HG03571 (cell line): Measurements from ENCODE around the gene RCAN2.
A peak's percentile ranks its signal among the peaks of the same experiment; 100 is the strongest.
"Not testable (repeated sequence)": the region's sequence is repeated elsewhere in the genome, so short reads cannot be mapped to it uniquely, and the experiment has no call there.

Source experiments
- ATAC-seq: cut with Tn5 transposase; IDR thresholded peaks from one replicate; pipeline ENCODE4 v1.9.1; 2021; ENCODE audit not compliant: unreplicated experiment

Gene RCAN2

GRCh38 chr6:46338131-46338530, 153.1 kb downstream of the RCAN2 start:
- ATAC-seq = peak; percentile 87

- no peak for ATAC-seq
These were observed 156.8 kb downstream of the RCAN2 start for GRCh38 chr6:46334442-46334841.

- ATAC-seq = no peak
These were observed 157.8 kb downstream of the RCAN2 start for GRCh38 chr6:46333481-46333880.

GRCh38 chr6:46332448-46332847, 158.8 kb downstream of the RCAN2 start:
- not testable (repeated sequence) for ATAC-seq

GRCh38 chr6:46331461-46331860, 159.8 kb downstream of the RCAN2 start:
- ATAC-seq = no peak

GRCh38 chr6:46329568-46329967, 161.7 kb downstream of the RCAN2 start:
- ATAC-seq = no peak

GRCh38 chr6:46327779-46328178, 163.5 kb downstream of the RCAN2 start:
- no peak for ATAC-seq

GRCh38 chr6:46325561-46326530, 165.4 kb downstream of the RCAN2 start:
- no peak for ATAC-seq

GRCh38 chr6:46324706-46325105, 166.5 kb downstream of the RCAN2 start:
- no peak for ATAC-seq

- no peak for ATAC-seq
These were observed 167.2 kb downstream of the RCAN2 start for GRCh38 chr6:46323966-46324622.

GRCh38 chr6:46323312-46323965, 167.8 kb downstream of the RCAN2 start:
- ATAC-seq = no peak

- no peak for ATAC-seq
These were observed 170.7 kb downstream of the RCAN2 start for GRCh38 chr6:46320505-46320904.

- ATAC-seq = no peak
These were observed 175.7 kb downstream of the RCAN2 start for GRCh38 chr6:46315589-46315988.

- no peak for ATAC-seq
These were observed 178.6 kb downstream of the RCAN2 start for GRCh38 chr6:46312654-46313053.

- ATAC-seq = no peak
These were observed 181.1 kb downstream of the RCAN2 start for GRCh38 chr6:46310196-46310595.

GRCh38 chr6:46306431-46306830, 184.8 kb downstream of the RCAN2 start:
- ATAC-seq = no peak

GRCh38 chr6:46305833-46306232, 185.4 kb downstream of the RCAN2 start:
- ATAC-seq = no peak

- no peak for ATAC-seq
These were observed 186.0 kb downstream of the RCAN2 start for GRCh38 chr6:46305236-46305635.

- ATAC-seq = no peak
These were observed 188.4 kb downstream of the RCAN2 start for GRCh38 chr6:46302816-46303215.

GRCh38 chr6:46302176-46302575, 189.1 kb downstream of the RCAN2 start:
- ATAC-seq = no peak

GRCh38 chr6:46299253-46299652, 192.0 kb downstream of the RCAN2 start:
- ATAC-seq = no peak

- ATAC-seq = no peak
These were observed 194.7 kb downstream of the RCAN2 start for GRCh38 chr6:46296586-46296985.
